HFF-Myc (cell line): ENCODE measurements around the gene C1QTNF4.
"Not testable (repeated sequence)": the region's sequence is repeated elsewhere in the genome, so short reads cannot be mapped to it uniquely, and the experiment has no call there.

ENCODE experiments used
- DNase-seq: peaks from one replicate; pipeline ENCODE4 v3.0.0-alpha.2; 2011; ENCODE audit warnings: low read depth; ENCODE audit errors: extremely low read depth
- H3K4me3 ChIP-seq: replicated peaks from 2 replicates; pipeline ENCODE4 v1.5.1; 2011; ENCODE audit warnings: low read depth, mild to moderate bottlenecking, control low read depth, low read length
- CTCF ChIP-seq: IDR thresholded peaks from 2 replicates; pipeline ENCODE4 v1.5.1; 2012; ENCODE audit warnings: mild to moderate bottlenecking, low read depth, low read length, control low read depth; ENCODE audit errors: missing control alignments

Gene C1QTNF4

GRCh38 chr11:47570651-47571356 lies 23.4 kb downstream of the C1QTNF4 start:
- TF ChIP-seq CTCF, result no peak
- no peak for DNase-seq
- H3K4me3 ChIP-seq, result no peak overlapping the region

GRCh38 chr11:47569646-47570045 lies 24.6 kb downstream of the C1QTNF4 start:
- no peak for TF ChIP-seq CTCF
- no peak overlapping the region for H3K4me3 ChIP-seq
- no peak for DNase-seq

GRCh38 chr11:47566149-47566698 lies 28.0 kb downstream of the C1QTNF4 start:
- TF ChIP-seq CTCF, result no peak
- DNase-seq, result no peak
- peak overlapping the region; percentile 95 for H3K4me3 ChIP-seq

- peak within 1 kb of the TSS; percentile 95 for H3K4me3 ChIP-seq
- no peak for DNase-seq
- no peak for TF ChIP-seq CTCF
Observed at GRCh38 chr11:47565340-47566148, 28.7 kb downstream of the C1QTNF4 start, which contains the start of gene PTPMT1. Gene PTPMT1, plus strand, starts transcription at chr11:47565599. Its CDS starts 24 bp downstream, at chr11:47565623.

GRCh38 chr11:47564933-47565339 lies 29.3 kb downstream of the C1QTNF4 start:
- DNase-seq, result no peak
- peak overlapping the region; percentile 95 for H3K4me3 ChIP-seq
- no peak for TF ChIP-seq CTCF

GRCh38 chr11:47564366-47564765 lies 29.8 kb downstream of the C1QTNF4 start:
- not testable (repeated sequence) for DNase-seq
- peak overlapping the region; percentile 95; the same call in 1 of the 2 replicates for H3K4me3 ChIP-seq

GRCh38 chr11:47562393-47562792 lies 31.8 kb downstream of the C1QTNF4 start:
- H3K4me3 ChIP-seq, DNase-seq: not testable (repeated sequence)
